ENCODE results near the gene DDX52.
A peak's percentile ranks its signal among the peaks of the same experiment; 100 is the strongest.

DDX52 gene

GRCh38 chr17:37651849-37652248 is 8.6 kb upstream of the DDX52 start:
- H3K4me3 ChIP-seq (ENCODE audit: low read length) = no peak overlapping the region
- no peak for DNase-seq (ENCODE audit: low read depth)
- TF ChIP-seq CTCF (conservative IDR thresholded peaks at IDR 0.05; ENCODE audit: low read length) = no peak

- TF ChIP-seq CTCF (conservative IDR thresholded peaks at IDR 0.05; ENCODE audit: low read length) = peak; percentile 68
- peak; percentile 66 for DNase-seq (ENCODE audit: low read depth)
These were observed 7.3 kb upstream of the DDX52 start for GRCh38 chr17:37650419-37651003.

GRCh38 chr17:37648555-37648954 is 5.3 kb upstream of the DDX52 start:
- TF ChIP-seq CTCF (conservative IDR thresholded peaks at IDR 0.05; ENCODE audit: low read length) = no peak
- DNase-seq (ENCODE audit: low read depth) = peak; percentile 78
- H3K4me3 ChIP-seq (ENCODE audit: low read length) = no peak overlapping the region

More at GRCh38 chr17:37650419-37651003, 7.3 kb upstream of the DDX52 start:
- H3K4me3 ChIP-seq (ENCODE audit: low read length) = no peak overlapping the region

GRCh38 chr17:37647856-37648255 is 4.6 kb upstream of the DDX52 start:
- H3K4me3 ChIP-seq (ENCODE audit: low read length) = no peak overlapping the region
- no peak for TF ChIP-seq CTCF (conservative IDR thresholded peaks at IDR 0.05; ENCODE audit: low read length)
- no peak for DNase-seq (ENCODE audit: low read depth)

- peak overlapping the region; percentile 90 for H3K4me3 ChIP-seq (ENCODE audit: low read length)
- DNase-seq (ENCODE audit: low read depth) = peak; percentile 1
- no peak for TF ChIP-seq CTCF (conservative IDR thresholded peaks at IDR 0.05; ENCODE audit: low read length)
These were observed 623 bp upstream of the DDX52 start for GRCh38 chr17:37643869-37644268.

GRCh38 chr17:37642681-37643080 is 565 bp downstream of the DDX52 start:
- H3K4me3 ChIP-seq (ENCODE audit: low read length) = peak overlapping the region; percentile 90
- TF ChIP-seq CTCF (conservative IDR thresholded peaks at IDR 0.05; ENCODE audit: low read length) = no peak
- DNase-seq (ENCODE audit: low read depth) = peak; percentile 40

- DNase-seq (ENCODE audit: low read depth) = no peak
- no peak overlapping the region for H3K4me3 ChIP-seq (ENCODE audit: low read length)
- no peak for TF ChIP-seq CTCF (conservative IDR thresholded peaks at IDR 0.05; ENCODE audit: low read length)
These were observed 3.2 kb downstream of the DDX52 start for GRCh38 chr17:37640015-37640414.
